ENCODE data around the gene CAST. TPM values are rescaled to one million over a fixed set of nuclear protein-coding genes. Genes with fewer than 3 reads are reported as not detected.

The CAST gene
- polyA plus RNA-seq, 4 donors, result 96.7 to 228 (median 143) TPM

GRCh38 chr5:96725257-96725656 lies 63.1 kb downstream of the CAST start:
- FAIRE-seq, result no peak
- H3K9me3 ChIP-seq (ENCODE audit: control insufficient read depth in 2 of 2, insufficient read depth in 1 of 2, low read depth in 1 of 2, low read length in 1 of 2), result no peaks in the 10 kb centered on the region

GRCh38 chr5:96726802-96727201 lies 64.6 kb downstream of the CAST start:
- no peak overlapping the region for H3K27ac ChIP-seq (ENCODE audit: low read depth in 1 of 3, low read length in 2 of 3)
- DNase-seq (no peak), FAIRE-seq (no peak)
- 65 to 86% (median 76%) methylated on average over 4 of the region's 4 CpGs for WGBS, 3 donors
- peaks cover 0 to 25% (median 13%) of the 10 kb centered on the region in 3 donors for H3K36me3 ChIP-seq (ENCODE audit: control insufficient read depth in 3 of 3, insufficient read depth in 2 of 3, low read depth in 1 of 3, low read length in 3 of 3)
- peaks cover 0 to 3% (median under 1%) of the 10 kb centered on the region in 3 donors for H3K4me1 ChIP-seq (ENCODE audit: control insufficient read depth in 3 of 3, insufficient read depth in 2 of 3, low read depth in 1 of 3, low read length in 2 of 3)
- no peaks in the 10 kb centered on the region for H3K9me3 ChIP-seq (ENCODE audit: control insufficient read depth in 2 of 2, insufficient read depth in 1 of 2, low read depth in 1 of 2, low read length in 1 of 2)
- H3K27me3 ChIP-seq (ENCODE audit: control insufficient read depth in 3 of 3, insufficient read depth in 3 of 3, low read length in 3 of 3), result no peaks in the 10 kb centered on the region
- H3K4me3 ChIP-seq (ENCODE audit: low read depth in 1 of 3, low read length in 3 of 3), result no peak overlapping the region

More at GRCh38 chr5:96725257-96725656, 63.1 kb downstream of the CAST start:
- Histone ChIP-seq H3K4me1 (ENCODE audit: control insufficient read depth in 3 of 3, insufficient read depth in 2 of 3, low read depth in 1 of 3, low read length in 2 of 3) (peaks cover 0 to 6% (median 4%) of the 10 kb centered on the region in 3 donors), H3K36me3 (ENCODE audit: control insufficient read depth in 3 of 3, insufficient read depth in 2 of 3, low read depth in 1 of 3, low read length in 3 of 3) (peaks cover 0 to 25% (median 6%) of the 10 kb centered on the region in 3 donors), H3K4me3 (ENCODE audit: low read depth in 1 of 3, low read length in 3 of 3) (no peak overlapping the region), H3K27ac (ENCODE audit: low read depth in 1 of 3, low read length in 2 of 3) (no peak overlapping the region), H3K27me3 (ENCODE audit: control insufficient read depth in 3 of 3, insufficient read depth in 3 of 3, low read length in 3 of 3) (no peaks in the 10 kb centered on the region)
- whole genome bisulfite sequencing, 3 donors, result 100% methylated on average over 1 of the region's 1 CpG
- no peak for DNase-seq

GRCh38 chr5:96729156-96729555 lies 67.0 kb downstream of the CAST start:
- FAIRE-seq, result no peak
- no peak for DNase-seq

GRCh38 chr5:96730586-96730985 lies 68.4 kb downstream of the CAST start:
- DNase-seq (no peak), FAIRE-seq (no peak)
- Histone ChIP-seq H3K36me3 (ENCODE audit: control insufficient read depth in 3 of 3, insufficient read depth in 2 of 3, low read depth in 1 of 3, low read length in 3 of 3) (peaks cover 0 to 15% (median 12%) of the 10 kb centered on the region in 3 donors), H3K27me3 (ENCODE audit: control insufficient read depth in 3 of 3, insufficient read depth in 3 of 3, low read length in 3 of 3) (no peaks in the 10 kb centered on the region), H3K9me3 (ENCODE audit: control insufficient read depth in 2 of 2, insufficient read depth in 1 of 2, low read depth in 1 of 2, low read length in 1 of 2) (no peaks in the 10 kb centered on the region), H3K4me3 (ENCODE audit: low read depth in 1 of 3, low read length in 3 of 3) (no peak overlapping the region), H3K27ac (ENCODE audit: low read depth in 1 of 3, low read length in 2 of 3) (no peak overlapping the region), H3K4me1 (ENCODE audit: control insufficient read depth in 3 of 3, insufficient read depth in 2 of 3, low read depth in 1 of 3, low read length in 2 of 3) (peaks cover 0 to 2% (median 0%) of the 10 kb centered on the region in 3 donors)
- WGBS, 3 donors, result 82 to 88% (median 84%) methylated on average over 6 of the region's 6 CpGs

More at GRCh38 chr5:96729156-96729555, 67.0 kb downstream of the CAST start:
- Histone ChIP-seq H3K36me3 (ENCODE audit: control insufficient read depth in 3 of 3, insufficient read depth in 2 of 3, low read depth in 1 of 3, low read length in 3 of 3) (peaks cover 0 to 19% (median 13%) of the 10 kb centered on the region in 3 donors), H3K4me1 (ENCODE audit: control insufficient read depth in 3 of 3, insufficient read depth in 2 of 3, low read depth in 1 of 3, low read length in 2 of 3) (peaks cover 0 to 2% (median 0%) of the 10 kb centered on the region in 3 donors), H3K4me3 (ENCODE audit: low read depth in 1 of 3, low read length in 3 of 3) (no peak overlapping the region), H3K9me3 (ENCODE audit: control insufficient read depth in 2 of 2, insufficient read depth in 1 of 2, low read depth in 1 of 2, low read length in 1 of 2) (no peaks in the 10 kb centered on the region), H3K27me3 (ENCODE audit: control insufficient read depth in 3 of 3, insufficient read depth in 3 of 3, low read length in 3 of 3) (no peaks in the 10 kb centered on the region), H3K27ac (ENCODE audit: low read depth in 1 of 3, low read length in 2 of 3) (no peak overlapping the region)

GRCh38 chr5:96733771-96734500 lies 71.8 kb downstream of the CAST start:
- H3K4me1 ChIP-seq (ENCODE audit: control insufficient read depth in 3 of 3, insufficient read depth in 2 of 3, low read depth in 1 of 3, low read length in 2 of 3), result peaks cover 0 to 2% (median 0%) of the 10 kb centered on the region in 3 donors
- DNase-seq (peak; percentile 62 to 79), FAIRE-seq (no peak)
- peaks cover 3 to 12% (median 12%) of the 10 kb centered on the region in 3 donors for H3K36me3 ChIP-seq (ENCODE audit: control insufficient read depth in 3 of 3, insufficient read depth in 2 of 3, low read depth in 1 of 3, low read length in 3 of 3)
- H3K27ac ChIP-seq (ENCODE audit: low read depth in 1 of 3, low read length in 2 of 3), result no peak overlapping the region
- H3K9me3 ChIP-seq (ENCODE audit: control insufficient read depth in 2 of 2, insufficient read depth in 1 of 2, low read depth in 1 of 2, low read length in 1 of 2), result no peaks in the 10 kb centered on the region
- no peaks in the 10 kb centered on the region for H3K27me3 ChIP-seq (ENCODE audit: control insufficient read depth in 3 of 3, insufficient read depth in 3 of 3, low read length in 3 of 3)
- WGBS, 3 donors, result 62 to 80% (median 69%) methylated on average over 7 of the region's 7 CpGs
- no peak overlapping the region for H3K4me3 ChIP-seq (ENCODE audit: low read depth in 1 of 3, low read length in 3 of 3)

GRCh38 chr5:96734871-96735325 lies 72.7 kb downstream of the CAST start:
- Histone ChIP-seq H3K36me3 (ENCODE audit: control insufficient read depth in 3 of 3, insufficient read depth in 2 of 3, low read depth in 1 of 3, low read length in 3 of 3) (peaks cover 3 to 14% (median 10%) of the 10 kb centered on the region in 3 donors), H3K4me1 (ENCODE audit: control insufficient read depth in 3 of 3, insufficient read depth in 2 of 3, low read depth in 1 of 3, low read length in 2 of 3) (peaks cover 0 to 2% (median 0%) of the 10 kb centered on the region in 3 donors), H3K27me3 (ENCODE audit: control insufficient read depth in 3 of 3, insufficient read depth in 3 of 3, low read length in 3 of 3) (no peaks in the 10 kb centered on the region), H3K9me3 (ENCODE audit: control insufficient read depth in 2 of 2, insufficient read depth in 1 of 2, low read depth in 1 of 2, low read length in 1 of 2) (no peaks in the 10 kb centered on the region), H3K4me3 (ENCODE audit: low read depth in 1 of 3, low read length in 3 of 3) (no peak overlapping the region), H3K27ac (ENCODE audit: low read depth in 1 of 3, low read length in 2 of 3) (no peak overlapping the region)
- WGBS, 3 donors, result 58 to 70% (median 64%) methylated on average over 1 of the region's 1 CpG
- DNase-seq, result no peak
- no peak for FAIRE-seq

GRCh38 chr5:96736937-96737336 lies 74.8 kb downstream of the CAST start:
- no peak overlapping the region for H3K4me3 ChIP-seq (ENCODE audit: low read depth in 1 of 3, low read length in 3 of 3)
- H3K27me3 ChIP-seq (ENCODE audit: control insufficient read depth in 3 of 3, insufficient read depth in 3 of 3, low read length in 3 of 3), result no peaks in the 10 kb centered on the region
- no peaks in the 10 kb centered on the region for H3K9me3 ChIP-seq (ENCODE audit: control insufficient read depth in 2 of 2, insufficient read depth in 1 of 2, low read depth in 1 of 2, low read length in 1 of 2)
- DNase-seq, result no peak
- peaks cover 12 to 18% (median 14%) of the 10 kb centered on the region in 3 donors for H3K36me3 ChIP-seq (ENCODE audit: control insufficient read depth in 3 of 3, insufficient read depth in 2 of 3, low read depth in 1 of 3, low read length in 3 of 3)
- WGBS, 3 donors, result 77 to 82% (median 80%) methylated on average over 3 of the region's 3 CpGs
- no peak overlapping the region for H3K27ac ChIP-seq (ENCODE audit: low read depth in 1 of 3, low read length in 2 of 3)
- peaks cover 0 to 6% (median 2%) of the 10 kb centered on the region in 3 donors for H3K4me1 ChIP-seq (ENCODE audit: control insufficient read depth in 3 of 3, insufficient read depth in 2 of 3, low read depth in 1 of 3, low read length in 2 of 3)
- no peak for FAIRE-seq

- H3K9me3 ChIP-seq (ENCODE audit: control insufficient read depth in 2 of 2, insufficient read depth in 1 of 2, low read depth in 1 of 2, low read length in 1 of 2), result peaks cover 0 to 6% of the 10 kb centered on the region in 2 donors
- 90 to 96% (median 95%) methylated on average over 3 of the region's 3 CpGs for WGBS, 3 donors
- no peak for FAIRE-seq
- peaks cover 22 to 39% (median 38%) of the 10 kb centered on the region in 3 donors for H3K36me3 ChIP-seq (ENCODE audit: control insufficient read depth in 3 of 3, insufficient read depth in 2 of 3, low read depth in 1 of 3, low read length in 3 of 3)
- peaks cover 0 to 8% (median 0%) of the 10 kb centered on the region in 3 donors for H3K4me1 ChIP-seq (ENCODE audit: control insufficient read depth in 3 of 3, insufficient read depth in 2 of 3, low read depth in 1 of 3, low read length in 2 of 3)
- no peak overlapping the region for H3K4me3 ChIP-seq (ENCODE audit: low read depth in 1 of 3, low read length in 3 of 3)
- peak overlapping the region in 1 of 3 donors; percentile 62 for H3K27ac ChIP-seq (ENCODE audit: low read depth in 1 of 3, low read length in 2 of 3)
- no peaks in the 10 kb centered on the region for H3K27me3 ChIP-seq (ENCODE audit: control insufficient read depth in 3 of 3, insufficient read depth in 3 of 3, low read length in 3 of 3)
- DNase-seq, result no peak
Observed at GRCh38 chr5:96741106-96741505, 78.9 kb downstream of the CAST start.

All from small intestine (tissue), 7 donors.